Upper lobe of right lung (tissue), 1 donor: Measurements from ENCODE around the gene PTK7. TPM values are rescaled to one million over a fixed set of nuclear protein-coding genes. Genes with fewer than 3 reads are reported as not detected.

Experiments
- ATAC-seq: fragments of 200-7000 bp; cut with Tn5 transposase; one replicate; pipeline ENCODE4 v1.9.1; 2020; ENCODE audit warnings: mild to moderate bottlenecking, moderate library complexity
- DNase-seq: peaks from one replicate; pipeline ENCODE4 v3.0.0-alpha.2; 2020
- H3K27ac ChIP-seq: fragments of 200-600 bp; one replicate; pipeline ENCODE4 v1.8.0; 2022
- H3K27me3 ChIP-seq: fragments of 200-600 bp; one replicate; pipeline ENCODE4 v1.8.0; 2022; ENCODE audit warnings: mild to moderate bottlenecking
- H3K36me3 ChIP-seq: fragments of 200-600 bp; one replicate; pipeline ENCODE4 v1.8.0; 2022
- H3K4me1 ChIP-seq: fragments of 200-600 bp; one replicate; pipeline ENCODE4 v1.8.0; 2022
- H3K4me3 ChIP-seq: fragments of 200-600 bp; one replicate; pipeline ENCODE4 v1.8.0; 2022; ENCODE audit warnings: mild to moderate bottlenecking
- H3K9me3 ChIP-seq: fragments of 200-600 bp; one replicate; pipeline ENCODE4 v1.8.0; 2022
- intact Hi-C: fragments of 100-400 bp; cut with DNase I; formaldehyde crosslinking; loops from one replicate; pipeline ENCODE4 v1.11.0; 2022
- total RNA-seq: library from RNA; stranded (reverse); fragmentation: NEBNext Ultra II Directional; extraction: Animal tissue kit (Norgen Biotek cat#: 25700); gene quantifications from one replicate; pipeline ENCODE4 v1.2.1, GENCODE V29; 2021
- TF ChIP-seq, protein P1 (sequence below): fragments of 200-600 bp; IDR thresholded peaks from one replicate; pipeline ENCODE4 v1.8.0; 2022; ENCODE audit warnings: antibody characterized with exemption
- donor health status: DM: no; HTN: yes; CAD: no; lungs with severe emphysema.

The PTK7 gene
- total RNA-seq, 1 donor from 2014 or later, result 97.1 TPM

DNA sequence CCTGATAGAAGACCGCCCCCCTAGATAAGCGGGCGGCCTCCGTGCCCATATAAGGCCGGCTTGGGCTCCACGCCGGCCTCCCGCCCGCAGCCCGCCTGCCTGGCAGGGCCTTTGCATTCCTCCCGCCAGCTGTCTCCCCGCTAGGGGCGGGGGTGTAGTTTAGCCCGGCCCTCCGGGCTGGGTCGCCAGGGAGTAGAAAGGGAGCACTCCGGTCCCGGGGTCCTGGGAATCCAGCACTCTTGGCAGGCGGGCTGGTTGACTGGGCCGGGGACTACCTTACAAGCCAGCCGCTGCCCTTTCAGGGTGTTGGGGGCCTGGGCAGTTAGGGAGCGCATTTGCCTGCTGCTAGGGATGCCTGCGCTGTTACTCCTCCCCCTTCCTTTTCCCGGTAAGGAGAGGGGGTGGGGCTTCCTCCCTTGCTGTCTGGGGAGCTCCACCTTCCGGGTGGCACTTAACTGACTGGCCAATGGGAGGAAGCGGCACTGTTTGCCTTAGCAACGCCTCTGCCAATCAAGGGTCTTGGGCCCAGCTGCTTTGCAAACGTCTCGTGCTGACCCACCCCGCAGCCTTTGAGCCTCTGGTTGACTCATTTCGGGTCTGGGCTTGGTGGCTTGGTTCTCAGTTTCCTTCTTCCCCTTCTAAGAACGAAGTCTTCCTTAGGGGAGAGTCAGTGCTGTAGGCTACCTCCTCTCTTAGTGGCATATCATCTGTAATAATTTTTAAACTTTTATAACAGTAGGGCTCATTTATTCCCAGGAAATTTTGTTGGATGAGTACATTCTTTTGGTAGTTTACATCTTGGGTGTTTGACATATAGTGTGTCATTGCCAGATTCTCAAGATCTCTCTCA lies 98.4 kb downstream of the PTK7 start:
- DNase-seq (peak; percentile 96), ATAC-seq (peak; percentile 86)
- peak overlapping the region; percentile 88 for H3K27ac ChIP-seq
- H3K27me3 ChIP-seq, result no peaks in the 10 kb centered on the region
- H3K4me1 ChIP-seq, result peaks cover 37% of the 10 kb centered on the region
- TF ChIP-seq, protein P1, sequence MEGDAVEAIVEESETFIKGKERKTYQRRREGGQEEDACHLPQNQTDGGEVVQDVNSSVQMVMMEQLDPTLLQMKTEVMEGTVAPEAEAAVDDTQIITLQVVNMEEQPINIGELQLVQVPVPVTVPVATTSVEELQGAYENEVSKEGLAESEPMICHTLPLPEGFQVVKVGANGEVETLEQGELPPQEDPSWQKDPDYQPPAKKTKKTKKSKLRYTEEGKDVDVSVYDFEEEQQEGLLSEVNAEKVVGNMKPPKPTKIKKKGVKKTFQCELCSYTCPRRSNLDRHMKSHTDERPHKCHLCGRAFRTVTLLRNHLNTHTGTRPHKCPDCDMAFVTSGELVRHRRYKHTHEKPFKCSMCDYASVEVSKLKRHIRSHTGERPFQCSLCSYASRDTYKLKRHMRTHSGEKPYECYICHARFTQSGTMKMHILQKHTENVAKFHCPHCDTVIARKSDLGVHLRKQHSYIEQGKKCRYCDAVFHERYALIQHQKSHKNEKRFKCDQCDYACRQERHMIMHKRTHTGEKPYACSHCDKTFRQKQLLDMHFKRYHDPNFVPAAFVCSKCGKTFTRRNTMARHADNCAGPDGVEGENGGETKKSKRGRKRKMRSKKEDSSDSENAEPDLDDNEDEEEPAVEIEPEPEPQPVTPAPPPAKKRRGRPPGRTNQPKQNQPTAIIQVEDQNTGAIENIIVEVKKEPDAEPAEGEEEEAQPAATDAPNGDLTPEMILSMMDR, result peak; percentile 17
- intact Hi-C loops, result no loop called here
- H3K36me3 ChIP-seq, result peaks cover 41% of the 10 kb centered on the region
- peak overlapping the region; percentile 97 for H3K4me3 ChIP-seq
- H3K9me3 ChIP-seq, result no peaks in the 10 kb centered on the region

DNA sequence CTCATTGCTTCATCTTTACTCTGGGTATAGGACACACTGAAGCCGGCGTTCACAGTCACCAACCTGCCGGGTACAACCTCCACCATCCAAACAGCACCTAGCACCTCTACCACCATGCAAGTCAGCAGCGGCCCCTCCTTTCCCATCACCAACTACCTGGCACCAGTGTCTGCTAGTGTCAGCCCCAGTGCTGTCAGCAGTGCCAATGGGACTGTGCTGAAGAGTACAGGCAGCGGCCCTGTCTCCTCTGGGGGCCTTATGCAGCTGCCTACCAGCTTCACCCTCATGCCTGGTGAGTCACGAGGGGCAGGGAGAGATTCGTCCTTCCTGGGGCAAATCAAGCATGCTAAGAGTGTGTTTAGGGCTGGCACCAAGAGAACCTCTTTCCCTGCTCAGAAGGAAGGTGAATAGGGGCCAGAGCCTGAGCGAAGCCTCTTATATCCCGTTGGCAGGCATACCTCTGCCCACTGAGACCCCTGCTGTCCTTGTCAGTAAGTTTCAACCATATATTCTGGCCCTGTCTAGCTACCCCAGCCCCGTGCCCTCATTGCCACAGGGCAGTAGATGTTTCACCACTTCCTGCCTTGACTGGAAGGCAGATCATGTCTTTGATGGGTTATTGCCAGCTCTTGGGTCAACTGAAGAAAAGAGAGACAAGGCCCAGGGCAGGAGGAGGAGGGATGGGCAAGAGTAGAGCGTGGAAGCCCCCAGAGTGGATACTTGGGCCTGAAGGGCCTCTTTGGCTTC lies 99.7 kb downstream of the PTK7 start:
- DNase-seq (no peak), ATAC-seq (no peak)
- Histone ChIP-seq H3K4me1 (peaks cover 30% of the 10 kb centered on the region), H3K36me3 (peaks cover 52% of the 10 kb centered on the region), H3K27me3 (no peaks in the 10 kb centered on the region), H3K4me3 (no peak overlapping the region), H3K27ac (peak overlapping the region; percentile 88), H3K9me3 (no peaks in the 10 kb centered on the region)
- intact Hi-C loops, result no loop called here
- TF ChIP-seq, protein P1, result no peak

DNA sequence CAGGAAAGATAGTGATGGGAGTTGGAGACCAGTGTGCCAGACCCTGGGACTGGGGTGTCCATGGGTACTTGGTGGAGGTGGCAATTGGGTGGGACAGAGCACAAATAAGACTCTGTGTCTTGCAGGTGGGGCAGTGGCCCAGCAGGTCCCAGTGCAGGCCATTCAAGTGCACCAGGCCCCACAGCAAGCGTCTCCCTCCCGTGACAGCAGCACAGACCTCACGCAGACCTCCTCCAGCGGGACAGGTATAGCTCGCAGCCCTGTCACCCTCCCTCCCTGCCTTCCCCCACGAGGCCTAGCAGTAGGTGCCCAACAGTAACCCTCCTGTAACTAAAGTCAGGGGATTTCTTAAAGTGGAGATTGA lies 100.3 kb downstream of the PTK7 start:
- H3K4me1 ChIP-seq, result peaks cover 31% of the 10 kb centered on the region
- H3K4me3 ChIP-seq, result no peak overlapping the region
- H3K27me3 ChIP-seq, result no peaks in the 10 kb centered on the region
- peaks cover 52% of the 10 kb centered on the region for H3K36me3 ChIP-seq
- ATAC-seq (no peak), DNase-seq (no peak)
- H3K27ac ChIP-seq, result peak overlapping the region; percentile 88
- TF ChIP-seq, protein P1, result no peak
- intact Hi-C loops, result no loop called here
- H3K9me3 ChIP-seq, result no peaks in the 10 kb centered on the region

DNA sequence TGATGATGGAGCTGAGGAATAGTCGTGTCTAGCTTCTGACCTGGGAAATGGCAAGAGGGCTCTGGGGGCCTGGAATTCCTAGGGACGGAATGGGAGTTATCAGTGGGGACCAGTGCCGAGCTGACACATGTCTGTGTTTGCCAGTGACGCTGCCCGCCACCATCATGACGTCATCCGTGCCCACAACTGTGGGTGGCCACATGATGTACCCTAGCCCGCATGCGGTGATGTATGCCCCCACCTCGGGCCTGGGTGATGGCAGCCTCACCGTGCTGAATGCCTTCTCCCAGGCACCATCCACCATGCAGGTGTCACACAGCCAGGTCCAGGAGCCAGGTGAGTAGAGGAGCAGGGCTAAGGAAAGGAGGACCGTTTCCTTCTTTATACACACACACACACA lies 102.0 kb downstream of the PTK7 start:
- H3K36me3 ChIP-seq, result peaks cover 52% of the 10 kb centered on the region
- intact Hi-C loops, result no loop called here
- no peak for DNase-seq

DNA sequence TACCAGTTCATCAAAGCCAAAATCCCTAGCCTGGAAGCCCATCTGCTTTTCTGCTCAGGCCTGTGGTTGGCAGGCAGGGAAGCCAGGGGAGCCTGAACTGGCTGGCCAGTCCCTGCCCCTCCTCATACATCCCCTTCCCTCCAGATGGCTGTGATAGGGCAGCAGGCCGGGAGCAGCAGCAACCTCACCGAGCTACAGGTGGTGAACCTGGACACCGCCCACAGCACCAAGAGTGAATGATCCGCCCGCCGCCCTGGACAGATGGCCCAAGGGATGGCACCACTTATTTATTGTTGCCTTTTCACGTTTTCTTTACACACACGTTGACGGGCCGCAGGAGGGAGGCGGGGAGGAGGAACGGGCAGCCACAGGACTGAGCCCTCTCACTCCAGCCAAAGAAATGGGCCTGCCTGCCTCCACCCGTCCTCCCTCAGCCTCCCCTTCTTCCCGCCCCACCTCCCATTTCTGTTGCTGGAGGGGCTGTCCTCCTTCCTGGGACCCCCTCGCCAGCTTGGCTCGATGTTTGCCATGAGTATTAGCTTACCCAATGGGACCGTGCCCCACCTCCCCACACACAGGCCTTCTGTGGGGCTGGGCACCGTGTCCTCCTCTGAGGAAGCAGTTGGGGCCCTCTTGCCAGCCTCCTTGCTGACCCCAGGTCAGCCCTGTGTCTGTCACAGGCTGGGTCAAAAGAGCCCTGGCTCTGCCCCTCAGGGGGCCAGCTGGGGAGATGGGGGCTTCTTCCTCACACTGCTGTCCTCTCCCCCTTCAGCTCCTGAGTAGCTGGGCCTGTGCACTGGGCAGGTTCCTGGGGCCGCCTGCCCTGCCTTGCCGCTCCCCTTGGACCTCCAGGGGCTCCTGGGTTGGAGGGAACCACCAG lies 103.1 kb downstream of the PTK7 start:
- intact Hi-C loops, result no loop called here

More for the DNA sequence above, 102.0 kb downstream of the PTK7 start:
- TF ChIP-seq, protein P1, result no peak
- Histone ChIP-seq H3K9me3 (no peaks in the 10 kb centered on the region), H3K27me3 (no peaks in the 10 kb centered on the region), H3K27ac (no peak overlapping the region), H3K4me3 (no peak overlapping the region), H3K4me1 (peaks cover 34% of the 10 kb centered on the region)
- ATAC-seq, result no peak

More for the DNA sequence above, 103.1 kb downstream of the PTK7 start:
- Histone ChIP-seq H3K27ac (no peak overlapping the region), H3K36me3 (peaks cover 52% of the 10 kb centered on the region), H3K4me1 (peaks cover 26% of the 10 kb centered on the region), H3K27me3 (no peaks in the 10 kb centered on the region), H3K4me3 (no peak overlapping the region), H3K9me3 (no peaks in the 10 kb centered on the region)
- no peak for DNase-seq
- no peak for ATAC-seq
- TF ChIP-seq, protein P1, result no peak
